Activated CD8-positive, alpha-beta memory T cell treated with anti-CD3 and anti-CD28 coated beads, Interleukin-2, amount 50 U/mL, for 4 hours (primary cell): ENCODE results near the gene CXCL12.

Experiments
- DNase-seq: peaks from one replicate; pipeline ENCODE4 v3.0.0-alpha.2; 2020

CXCL12 gene

DNA sequence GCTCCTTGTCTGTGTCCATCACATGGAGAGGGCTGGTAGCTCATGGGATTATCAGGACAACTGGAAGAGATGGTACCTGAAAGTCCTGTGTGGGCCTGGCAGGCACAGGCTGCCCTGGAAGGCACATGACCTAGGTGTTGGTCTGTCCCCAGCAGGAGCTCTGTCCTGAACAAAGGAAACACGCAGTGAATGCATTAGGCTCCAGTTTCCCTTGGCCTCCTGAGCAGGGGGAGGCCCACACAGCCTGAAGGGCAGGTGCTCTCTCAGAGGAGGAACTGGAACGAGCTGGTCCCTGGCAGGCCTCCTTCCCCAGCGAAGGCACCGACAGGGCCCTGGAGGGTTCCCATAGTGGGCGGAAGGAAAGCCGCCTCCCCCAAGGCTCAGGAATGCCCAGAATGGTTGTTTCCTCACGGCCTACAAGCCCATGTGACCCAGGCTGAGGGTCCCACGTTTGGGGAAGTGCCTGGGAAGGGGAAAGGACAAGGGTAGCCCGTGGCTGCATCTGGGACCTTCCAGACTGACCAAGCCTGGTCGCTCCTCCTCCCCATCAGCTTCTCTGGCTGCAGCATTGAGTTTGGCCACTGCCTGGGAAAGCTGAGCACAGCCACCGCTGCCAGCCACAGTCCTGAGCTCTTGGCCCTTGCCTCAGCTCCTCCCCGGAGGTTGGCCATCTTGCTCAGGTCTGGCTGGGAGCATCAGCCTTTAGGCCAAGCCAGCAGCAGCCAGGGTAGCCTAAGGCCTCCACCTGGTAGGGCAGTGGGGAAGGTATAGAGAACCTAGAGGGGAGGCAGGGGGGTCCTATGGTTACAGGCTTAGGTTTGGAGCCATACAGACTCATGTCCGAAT is 21.8 kb downstream of the CXCL12 start:
- no peak for DNase-seq

GRCh38 chr10:44361109-44361508 is 23.8 kb downstream of the CXCL12 start:
- no peak for DNase-seq

DNA sequence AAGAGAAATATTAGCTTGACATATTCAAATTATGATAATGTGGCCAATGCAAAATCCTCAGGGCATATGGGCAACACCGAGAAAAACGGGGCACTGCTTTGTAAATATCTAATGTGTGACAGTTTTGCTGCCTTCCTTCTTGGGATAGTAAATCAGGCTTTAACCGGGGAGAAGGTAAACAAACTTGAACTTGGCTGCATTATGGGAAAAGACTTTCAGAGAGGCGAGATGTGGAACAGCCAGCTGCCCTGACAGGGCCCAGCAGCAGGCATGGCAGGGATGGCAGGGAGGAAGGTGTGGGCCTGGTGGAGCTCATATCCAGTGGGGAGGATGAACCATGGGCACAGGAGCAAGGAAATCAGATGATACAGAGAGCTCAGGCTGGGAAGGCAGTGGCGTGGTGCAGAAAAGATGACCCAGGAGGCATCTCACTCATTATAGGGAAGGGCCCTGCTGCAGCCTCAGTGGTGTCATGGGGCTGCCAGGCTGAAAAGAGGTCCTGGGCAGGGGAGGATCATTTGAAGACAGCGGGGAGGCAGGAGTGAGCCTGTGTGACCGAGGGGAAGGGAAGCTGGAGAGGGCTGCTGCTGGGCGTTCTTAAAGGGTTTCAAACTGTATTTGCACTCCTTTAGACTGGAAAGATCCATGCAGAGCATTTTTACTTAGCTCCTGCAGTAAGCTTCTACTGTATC is 26.7 kb downstream of the CXCL12 start:
- DNase-seq = no peak

GRCh38 chr10:44357023-44357540 is 27.8 kb downstream of the CXCL12 start:
- no peak for DNase-seq

DNA sequence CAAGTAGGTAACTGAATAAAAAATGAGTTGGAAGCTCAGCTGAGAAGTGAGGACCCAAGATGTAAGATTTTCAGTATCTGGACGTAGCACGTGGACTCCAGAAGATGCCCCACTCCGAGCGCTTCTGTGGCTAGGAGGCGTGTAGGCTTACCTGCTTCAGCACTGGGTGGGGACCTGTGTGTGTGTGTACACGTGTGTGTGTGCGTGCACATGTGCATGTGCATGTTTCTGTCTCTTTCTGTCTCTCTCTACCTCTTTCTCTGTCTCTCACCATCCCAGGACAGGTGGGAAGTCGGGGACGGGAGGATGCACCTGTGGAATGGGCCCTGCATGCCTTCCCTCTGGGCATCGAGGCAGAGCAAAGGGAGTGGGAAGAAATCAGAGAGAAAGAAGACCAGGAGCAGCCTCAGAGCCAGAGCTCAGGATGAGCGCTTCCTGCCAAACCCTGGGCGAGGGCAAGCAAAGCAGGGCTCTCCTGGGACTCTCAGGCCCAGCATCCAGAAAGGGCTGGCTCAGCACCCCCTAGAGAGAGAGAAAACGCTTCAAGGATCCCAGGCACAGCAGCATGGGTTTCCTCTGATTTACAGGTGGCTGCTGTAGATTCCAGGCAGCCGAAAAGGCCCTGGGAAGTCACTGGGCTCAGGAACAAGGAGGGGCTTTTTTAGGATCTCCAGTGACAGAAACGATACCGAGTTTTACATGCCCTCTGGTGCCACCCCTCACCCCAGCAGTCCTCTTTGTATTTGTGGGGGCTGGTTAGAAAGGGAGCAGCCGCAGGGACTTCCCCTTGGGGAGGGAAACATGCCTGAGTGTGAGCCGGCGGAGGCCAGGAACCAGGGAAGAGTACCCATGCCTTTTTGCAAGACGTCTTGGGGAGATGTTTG is 28.5 kb downstream of the CXCL12 start:
- no peak for DNase-seq

- no peak for DNase-seq
These were observed 29.3 kb downstream of the CXCL12 start for GRCh38 chr10:44355630-44356029.

DNA sequence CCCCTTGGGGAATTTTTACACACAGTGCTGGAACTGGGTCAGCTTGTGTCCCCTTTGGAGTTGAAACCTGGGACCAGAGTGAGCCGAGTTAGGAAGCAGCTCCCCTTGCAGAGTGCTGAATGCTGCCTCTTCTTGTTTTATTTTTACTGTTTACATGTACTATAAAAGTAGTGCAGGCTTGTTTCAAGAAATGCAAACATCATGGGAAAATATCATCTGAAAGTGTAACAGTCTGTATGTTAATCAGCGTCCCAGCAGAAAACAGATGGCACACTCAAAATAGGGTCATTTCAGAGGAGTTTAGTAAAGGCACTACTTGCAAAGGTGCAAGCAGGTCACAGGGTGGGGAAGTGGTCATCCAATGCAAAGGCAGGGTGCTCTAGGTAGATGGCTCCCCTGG is 30.1 kb downstream of the CXCL12 start:
- no peak for DNase-seq

DNA sequence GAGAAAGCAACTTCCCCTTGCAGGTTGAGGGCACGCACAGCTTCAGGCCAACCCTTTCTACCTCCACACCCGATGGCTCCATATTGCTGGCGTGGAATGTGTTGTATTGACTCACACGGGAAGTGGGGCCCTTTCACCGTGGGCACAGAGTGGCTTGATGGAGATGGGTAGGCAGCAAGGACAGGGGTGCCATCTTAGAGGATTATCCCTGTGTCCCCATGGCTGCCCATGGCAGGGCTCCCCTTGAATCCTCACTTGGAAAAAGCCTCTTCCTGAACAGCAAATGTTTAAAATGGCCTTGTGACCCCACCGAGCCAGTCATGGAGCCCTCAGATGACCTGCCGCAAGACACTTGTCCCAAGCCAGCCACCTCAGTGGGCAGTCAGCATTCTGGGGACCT is 31.2 kb downstream of the CXCL12 start:
- no peak for DNase-seq

DNA sequence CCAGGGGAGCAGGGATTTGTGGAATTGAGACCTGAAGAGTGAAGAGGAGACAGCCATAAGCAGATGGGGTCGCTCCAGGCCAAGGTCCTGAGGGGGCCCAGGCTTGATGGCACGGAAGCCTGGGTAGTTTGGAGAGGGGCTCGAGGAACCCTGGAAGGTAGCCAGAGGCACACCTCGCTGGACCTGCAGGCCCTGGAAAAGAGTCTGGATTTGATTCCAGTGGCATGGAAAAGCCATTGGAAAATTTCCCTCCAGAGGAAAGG is 31.8 kb downstream of the CXCL12 start:
- no peak for DNase-seq

- no peak for DNase-seq
These were observed 32.4 kb downstream of the CXCL12 start for GRCh38 chr10:44352316-44353127.

DNA sequence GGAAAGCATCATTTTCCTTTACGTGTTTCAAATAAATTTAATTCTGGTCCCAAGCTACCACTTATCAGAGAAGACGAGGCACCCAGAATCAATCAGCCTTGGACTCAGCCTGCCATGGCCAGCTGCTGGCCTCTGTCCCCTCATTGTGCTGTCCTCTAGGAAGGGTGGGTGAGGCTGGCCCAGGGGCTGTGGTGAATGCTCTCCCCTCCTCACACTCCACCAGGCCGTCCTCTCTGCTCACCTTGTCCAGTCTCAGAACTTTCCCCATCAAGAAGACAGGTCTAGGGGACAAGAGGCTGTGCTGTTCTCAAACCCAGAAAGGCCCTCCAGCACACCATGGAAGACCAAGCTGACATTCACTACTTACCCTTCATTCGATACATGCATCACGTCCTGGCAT is 36.4 kb downstream of the CXCL12 start:
- no peak for DNase-seq

DNA sequence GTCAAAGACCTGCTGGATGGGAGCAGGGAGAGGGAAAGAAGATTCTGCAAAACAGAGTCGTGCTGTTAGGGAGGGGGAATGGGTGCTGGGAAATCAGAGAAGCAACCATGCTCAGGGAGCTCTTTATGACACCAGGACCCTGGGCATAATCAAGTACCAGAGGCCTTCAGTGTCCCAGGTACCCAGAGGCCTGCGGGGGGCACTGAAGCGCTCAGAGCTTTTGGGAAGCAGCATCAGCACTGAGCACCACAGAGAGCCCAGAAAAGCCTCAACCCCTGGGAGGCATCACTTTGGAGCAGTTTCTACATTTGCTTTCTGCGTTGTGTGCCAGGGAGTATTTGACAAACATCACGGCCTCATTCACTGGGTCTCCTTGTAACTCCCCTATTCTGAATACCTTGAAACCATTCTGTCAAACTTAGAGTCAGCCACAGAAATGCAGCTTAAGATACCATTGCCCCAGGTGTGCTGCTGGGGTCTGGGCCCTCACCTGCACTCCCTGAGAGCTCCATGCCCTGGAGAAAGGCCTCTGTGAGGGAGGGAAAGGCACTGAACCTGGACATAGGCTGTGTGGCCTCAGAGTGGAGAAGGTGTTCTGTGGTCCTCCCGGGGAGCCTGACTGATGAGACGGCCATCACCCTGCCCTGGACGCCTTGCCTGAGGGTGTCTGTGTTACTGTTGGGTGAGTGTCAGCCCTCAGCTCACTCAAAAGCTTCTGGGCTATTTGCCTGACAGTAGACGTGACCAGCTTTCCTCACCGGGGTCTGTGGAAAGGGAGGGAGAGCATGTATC is 37.1 kb downstream of the CXCL12 start:
- no peak for DNase-seq

DNA sequence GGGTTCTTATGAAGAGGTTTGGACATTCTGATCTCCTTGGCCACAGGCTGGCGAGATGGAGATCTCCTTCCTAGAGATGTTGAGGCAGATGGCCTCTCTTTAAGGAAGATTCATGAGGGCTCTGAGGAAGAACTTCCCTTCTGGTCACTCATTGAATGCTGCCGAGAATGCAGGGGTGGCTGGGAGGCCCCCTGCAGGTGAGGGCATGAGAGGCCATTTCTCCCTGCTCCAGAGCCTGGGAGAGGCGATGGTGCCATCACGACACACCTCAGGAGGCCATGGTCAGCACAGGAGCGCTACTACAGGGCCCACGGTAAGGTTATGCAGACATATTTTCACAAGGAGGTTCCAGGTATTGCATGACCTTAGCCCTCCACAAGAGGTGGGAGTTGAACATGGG is 40.2 kb downstream of the CXCL12 start:
- no peak for DNase-seq

DNA sequence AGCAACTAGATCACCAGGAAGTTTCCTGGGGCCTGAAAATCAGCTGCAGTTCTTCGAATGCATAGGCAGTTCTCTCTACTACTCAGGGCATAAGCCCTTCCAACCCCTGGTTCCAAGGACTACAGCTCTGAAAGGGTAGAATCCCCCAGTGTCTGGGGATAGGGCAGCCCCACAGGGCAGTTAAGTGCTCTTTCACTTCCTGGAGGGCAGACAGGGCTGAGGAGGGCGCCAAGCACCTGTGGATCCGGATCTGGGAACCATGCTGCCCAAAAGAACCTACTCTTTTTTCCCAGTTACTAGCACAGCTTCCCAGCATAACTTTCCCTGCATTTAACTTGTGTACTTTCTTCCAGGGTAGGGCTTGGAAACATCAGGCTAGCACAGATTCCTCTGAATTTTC is 41.1 kb downstream of the CXCL12 start:
- no peak for DNase-seq

GRCh38 chr10:44341886-44342285 is 43.0 kb downstream of the CXCL12 start:
- no peak for DNase-seq

GRCh38 chr10:44340557-44340956 is 44.3 kb downstream of the CXCL12 start:
- no peak for DNase-seq

- DNase-seq = no peak
These were observed 45.7 kb downstream of the CXCL12 start for GRCh38 chr10:44339218-44339617.

GRCh38 chr10:44337081-44337480 is 47.8 kb downstream of the CXCL12 start:
- no peak for DNase-seq

GRCh38 chr10:44335330-44336021 is 49.4 kb downstream of the CXCL12 start:
- DNase-seq = no peak

DNA sequence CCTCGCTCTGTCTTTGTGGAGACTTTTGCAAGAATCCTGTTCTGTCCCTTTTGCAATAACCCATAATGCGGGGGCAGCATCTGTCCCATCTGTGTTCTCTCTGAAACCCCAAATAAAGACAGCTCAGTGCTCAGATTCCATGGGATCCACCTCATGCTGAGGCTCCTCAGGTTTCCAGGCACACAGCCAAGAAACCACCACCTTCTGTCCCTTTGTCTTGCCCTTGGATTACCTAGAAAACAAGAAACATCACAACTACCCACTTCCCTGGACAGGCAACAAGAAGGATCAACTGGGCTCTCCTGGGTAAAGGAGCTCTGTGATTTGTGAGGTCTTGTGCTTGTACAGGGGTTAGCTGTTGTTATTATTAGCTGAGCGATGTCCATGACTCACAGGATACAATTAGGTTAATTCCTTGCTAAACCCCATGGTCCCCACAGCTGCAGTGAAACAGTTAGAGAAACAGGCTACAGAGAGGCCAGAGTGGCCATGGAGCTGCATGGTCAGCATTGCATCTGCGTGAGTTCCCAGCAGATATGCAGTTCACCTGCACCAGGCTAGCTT is 50.2 kb downstream of the CXCL12 start:
- no peak for DNase-seq

DNA sequence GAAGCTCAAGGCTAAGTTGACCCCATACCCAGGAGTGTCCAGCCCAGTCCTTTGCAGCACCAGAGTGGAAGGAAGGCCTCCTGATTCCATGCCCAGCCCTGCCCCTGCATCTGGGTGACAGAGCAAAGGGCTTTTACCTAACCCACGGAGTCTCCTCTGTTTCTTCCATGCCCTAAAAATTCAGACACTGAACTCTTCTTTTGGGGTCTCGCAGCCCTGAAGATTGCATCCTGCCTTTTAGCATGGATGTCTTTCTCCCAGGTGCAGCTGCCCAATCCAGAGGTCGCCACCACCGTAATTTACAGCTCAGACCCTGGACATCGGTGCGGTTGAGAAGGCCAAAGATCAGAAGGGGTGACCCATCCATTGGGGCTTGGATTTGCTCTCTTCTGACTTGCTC is 50.8 kb downstream of the CXCL12 start:
- DNase-seq = no peak
